ENCODE measurements around the gene SLC25A19. TPM values are rescaled to one million over a fixed set of nuclear protein-coding genes. Genes with fewer than 3 reads are reported as not detected.

The SLC25A19 gene
- total RNA-seq, 2 donors from 2014 or later = 6.1 to 12.6 TPM

DNA sequence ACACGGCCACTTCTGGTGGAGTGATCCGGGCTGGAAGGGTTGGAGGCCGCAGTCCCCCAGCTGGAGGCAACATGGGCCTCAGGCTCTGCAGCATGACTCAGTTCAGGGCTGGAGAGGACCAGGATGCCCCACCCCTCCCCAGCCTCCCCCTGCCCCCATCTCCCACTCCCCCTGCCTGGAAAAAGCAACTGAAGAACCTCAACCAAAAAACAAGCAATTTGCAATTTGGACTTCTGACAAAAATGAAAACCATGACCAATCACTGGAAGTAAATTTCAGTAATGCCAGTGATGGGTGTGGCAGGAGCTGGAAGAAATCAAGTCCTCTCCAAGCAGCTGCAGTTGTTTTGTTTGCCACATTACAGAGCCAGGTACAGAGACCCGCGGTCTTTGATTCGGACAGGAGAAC, 11.6 kb downstream of the SLC25A19 start:
- no peaks in the 10 kb centered on the region for H3K9me3 ChIP-seq
- H3K27ac ChIP-seq = no peak overlapping the region
- H3K36me3 ChIP-seq = peaks cover 5% of the 10 kb centered on the region
- TF ChIP-seq, protein P1, sequence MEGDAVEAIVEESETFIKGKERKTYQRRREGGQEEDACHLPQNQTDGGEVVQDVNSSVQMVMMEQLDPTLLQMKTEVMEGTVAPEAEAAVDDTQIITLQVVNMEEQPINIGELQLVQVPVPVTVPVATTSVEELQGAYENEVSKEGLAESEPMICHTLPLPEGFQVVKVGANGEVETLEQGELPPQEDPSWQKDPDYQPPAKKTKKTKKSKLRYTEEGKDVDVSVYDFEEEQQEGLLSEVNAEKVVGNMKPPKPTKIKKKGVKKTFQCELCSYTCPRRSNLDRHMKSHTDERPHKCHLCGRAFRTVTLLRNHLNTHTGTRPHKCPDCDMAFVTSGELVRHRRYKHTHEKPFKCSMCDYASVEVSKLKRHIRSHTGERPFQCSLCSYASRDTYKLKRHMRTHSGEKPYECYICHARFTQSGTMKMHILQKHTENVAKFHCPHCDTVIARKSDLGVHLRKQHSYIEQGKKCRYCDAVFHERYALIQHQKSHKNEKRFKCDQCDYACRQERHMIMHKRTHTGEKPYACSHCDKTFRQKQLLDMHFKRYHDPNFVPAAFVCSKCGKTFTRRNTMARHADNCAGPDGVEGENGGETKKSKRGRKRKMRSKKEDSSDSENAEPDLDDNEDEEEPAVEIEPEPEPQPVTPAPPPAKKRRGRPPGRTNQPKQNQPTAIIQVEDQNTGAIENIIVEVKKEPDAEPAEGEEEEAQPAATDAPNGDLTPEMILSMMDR (IDR thresholded peaks at IDR 0.05) = no peak
- peaks cover under 1 to 5% of the 10 kb centered on the region in 2 donors for H3K4me1 ChIP-seq (ENCODE audit: control insufficient read depth in 1 of 2, low read depth in 2 of 2)
- H3K27me3 ChIP-seq (replicated peaks; ENCODE audit: insufficient read depth) = no peaks in the 10 kb centered on the region
- H3K4me3 ChIP-seq = no peak overlapping the region
- DNase-seq (ENCODE audit: low spot score) (no peak), ATAC-seq (ENCODE audit: insufficient number of reproducible peaks, low FRiP score, low read depth) (no peak)

DNA sequence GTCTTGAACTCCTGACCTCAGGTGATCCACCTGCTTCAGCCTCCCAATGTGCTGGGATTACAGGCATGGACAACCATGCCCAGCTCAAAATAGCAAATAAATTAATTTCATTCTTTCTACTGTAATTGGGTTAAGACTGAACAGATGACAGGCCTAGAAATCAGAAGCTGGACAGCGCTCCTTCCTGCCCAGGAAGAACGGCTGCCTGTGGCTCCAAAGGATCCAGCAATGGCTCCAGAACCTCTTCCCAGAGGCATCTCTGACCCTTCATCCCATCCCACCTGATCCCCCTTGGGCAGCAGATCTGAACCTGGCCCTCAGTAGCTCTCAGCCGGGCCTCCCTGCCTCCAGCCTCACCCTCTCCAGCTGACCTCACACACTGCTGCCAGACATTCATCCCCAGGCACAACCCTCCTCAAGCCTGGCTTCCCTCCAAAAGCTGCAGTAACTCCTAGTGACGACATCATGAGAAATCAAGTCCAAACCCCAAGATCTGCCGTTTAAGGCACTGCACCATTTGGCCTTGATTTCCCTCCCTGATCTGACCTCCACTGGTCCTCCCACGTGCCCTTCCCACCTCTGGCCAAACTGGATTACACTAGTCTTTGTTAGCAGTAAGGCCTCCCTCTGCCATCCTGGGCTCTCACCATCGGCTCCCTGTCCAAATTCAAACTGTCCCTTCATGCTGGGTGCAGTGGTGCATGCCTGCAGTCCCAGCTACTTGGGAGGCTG, 15.1 kb downstream of the SLC25A19 start:
- Histone ChIP-seq H3K36me3 (peaks cover 5% of the 10 kb centered on the region), H3K27ac (no peak overlapping the region), H3K27me3 (replicated peaks; ENCODE audit: insufficient read depth) (no peaks in the 10 kb centered on the region), H3K4me1 (ENCODE audit: control insufficient read depth in 1 of 2, low read depth in 2 of 2) (peaks cover 12 to 21% of the 10 kb centered on the region in 2 donors), H3K4me3 (no peak overlapping the region), H3K9me3 (no peaks in the 10 kb centered on the region)
- ATAC-seq (ENCODE audit: insufficient number of reproducible peaks, low FRiP score, low read depth) = no peak
- TF ChIP-seq, protein P1 (IDR thresholded peaks at IDR 0.05) = no peak
- no peak for DNase-seq (ENCODE audit: low spot score)

DNA sequence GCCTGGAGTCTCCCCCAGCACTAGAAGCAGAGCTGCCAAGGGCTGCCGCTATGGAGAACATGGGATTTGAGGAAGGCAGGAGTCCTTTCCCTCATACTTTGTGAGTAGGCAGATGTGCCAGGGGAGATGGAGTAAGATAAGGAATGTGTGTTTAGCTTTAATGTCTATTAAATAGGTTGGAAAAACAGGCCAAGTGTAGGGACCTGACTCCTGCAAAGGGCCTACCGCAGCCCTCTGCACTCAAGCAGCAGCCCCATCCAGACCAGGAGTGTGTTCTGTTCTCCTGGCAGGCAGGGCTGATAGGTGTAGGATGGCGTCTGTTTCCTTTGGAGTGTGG, 16.4 kb downstream of the SLC25A19 start:
- H3K4me3 ChIP-seq = no peak overlapping the region
- no peak for DNase-seq (ENCODE audit: low spot score)
- ATAC-seq (ENCODE audit: insufficient number of reproducible peaks, low FRiP score, low read depth) = no peak
- peaks cover 5% of the 10 kb centered on the region for H3K36me3 ChIP-seq
- peak overlapping the region in 1 of 2 donors; percentile 25 for H3K27ac ChIP-seq
- TF ChIP-seq, protein P1 (IDR thresholded peaks at IDR 0.05) = no peak
- no peaks in the 10 kb centered on the region for H3K9me3 ChIP-seq
- peaks cover 12 to 25% of the 10 kb centered on the region in 2 donors for H3K4me1 ChIP-seq (ENCODE audit: control insufficient read depth in 1 of 2, low read depth in 2 of 2)
- no peaks in the 10 kb centered on the region for H3K27me3 ChIP-seq (replicated peaks; ENCODE audit: insufficient read depth)

DNA sequence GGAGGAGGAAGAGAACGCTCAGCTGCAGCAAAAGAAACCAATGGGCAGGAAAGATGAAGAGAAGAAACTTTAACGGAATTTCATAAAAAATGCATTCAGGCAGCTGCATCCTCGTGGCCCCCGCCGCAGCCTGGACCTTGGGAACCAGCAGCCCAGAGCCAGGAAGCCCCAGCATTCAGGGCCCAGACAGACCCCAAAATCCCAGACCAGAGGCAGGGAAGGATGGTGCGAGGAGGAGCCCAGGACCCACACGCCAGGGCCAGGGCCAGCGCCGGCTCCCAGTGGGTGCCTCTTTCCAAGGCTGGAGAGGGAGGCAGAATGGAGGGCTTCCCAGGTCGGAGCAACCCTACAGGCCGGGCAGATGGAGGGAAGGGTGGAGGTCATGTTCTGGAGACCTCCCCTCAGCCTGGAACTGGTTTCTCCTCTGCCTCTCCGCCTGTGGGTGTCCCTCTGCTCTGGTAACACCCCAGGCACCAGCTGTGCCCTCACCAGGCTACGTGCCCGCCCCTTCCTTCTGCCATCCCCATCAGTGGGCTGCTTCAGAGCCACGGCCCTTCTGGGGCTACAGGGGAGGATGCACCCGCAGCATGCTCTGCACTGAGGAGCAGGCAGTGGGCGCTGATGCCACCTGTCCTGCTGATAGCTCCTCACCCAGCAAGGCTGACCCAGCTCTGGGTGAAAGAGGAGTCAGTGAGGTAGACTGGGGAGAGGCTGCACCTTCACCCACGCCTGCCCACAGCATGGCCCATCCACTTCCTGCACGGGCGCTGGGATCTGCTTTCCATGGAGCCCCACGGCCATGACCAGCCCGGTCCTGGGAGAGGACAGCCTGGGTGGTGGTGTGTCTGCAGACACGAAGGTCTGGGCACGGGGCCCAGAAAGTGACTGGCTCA, 17.0 kb downstream of the SLC25A19 start:
- TF ChIP-seq, protein P1 (IDR thresholded peaks at IDR 0.05) = no peak
- Histone ChIP-seq H3K36me3 (peaks cover 1% of the 10 kb centered on the region), H3K27ac (peak overlapping the region; percentile 71 to 87), H3K4me1 (ENCODE audit: control insufficient read depth in 1 of 2, low read depth in 2 of 2) (peaks cover 12 to 25% of the 10 kb centered on the region in 2 donors), H3K27me3 (replicated peaks; ENCODE audit: insufficient read depth) (no peaks in the 10 kb centered on the region), H3K4me3 (peak overlapping the region; percentile 97), H3K9me3 (no peaks in the 10 kb centered on the region)
- ATAC-seq (ENCODE audit: insufficient number of reproducible peaks, low FRiP score, low read depth) (no peak), DNase-seq (ENCODE audit: low spot score) (no peak)
